ENCODE results near the gene ANO6.
"Not testable (repeated sequence)": the region's sequence is repeated elsewhere in the genome, so short reads cannot be mapped to it uniquely, and the experiment has no call there.

The ANO6 gene

GRCh38 chr12:45368841-45369489 lies 153.1 kb downstream of the ANO6 start:
- in situ Hi-C loops (cut with MboI; ENCODE audit: low pct_unique_long_range_greater_than_20kb, low sequenced_read_pairs, unreplicated experiment) = no loop called here
- DNase-seq (ENCODE audit: low spot score) = no peak
- no peak for TF ChIP-seq CTCF (IDR thresholded peaks at IDR 0.05; ENCODE audit: extremely low read depth, insufficient read depth, missing control alignments)

- no peak for DNase-seq (ENCODE audit: low spot score)
- in situ Hi-C loops (cut with MboI; ENCODE audit: low pct_unique_long_range_greater_than_20kb, low sequenced_read_pairs, unreplicated experiment) = no loop called here
- TF ChIP-seq CTCF (IDR thresholded peaks at IDR 0.05; ENCODE audit: extremely low read depth, insufficient read depth, missing control alignments) = no peak
These were observed 161.9 kb downstream of the ANO6 start for GRCh38 chr12:45377815-45378214.

- no peak for DNase-seq (ENCODE audit: low spot score)
- no peak for TF ChIP-seq CTCF (IDR thresholded peaks at IDR 0.05; ENCODE audit: extremely low read depth, insufficient read depth, missing control alignments)
- in situ Hi-C loops (cut with MboI; ENCODE audit: low pct_unique_long_range_greater_than_20kb, low sequenced_read_pairs, unreplicated experiment) = no loop called here
These were observed 163.4 kb downstream of the ANO6 start for GRCh38 chr12:45379261-45379660.

GRCh38 chr12:45381351-45381750 lies 165.5 kb downstream of the ANO6 start:
- in situ Hi-C loops (cut with MboI; ENCODE audit: low pct_unique_long_range_greater_than_20kb, low sequenced_read_pairs, unreplicated experiment) = no loop called here
- no peak for TF ChIP-seq CTCF (IDR thresholded peaks at IDR 0.05; ENCODE audit: extremely low read depth, insufficient read depth, missing control alignments)
- no peak for DNase-seq (ENCODE audit: low spot score)

- in situ Hi-C loops (cut with MboI; ENCODE audit: low pct_unique_long_range_greater_than_20kb, low sequenced_read_pairs, unreplicated experiment) = no loop called here
- no peak for DNase-seq (ENCODE audit: low spot score)
These were observed 172.7 kb downstream of the ANO6 start for GRCh38 chr12:45388545-45388944.

GRCh38 chr12:45389426-45389825 lies 173.5 kb downstream of the ANO6 start:
- in situ Hi-C loops (cut with MboI; ENCODE audit: low pct_unique_long_range_greater_than_20kb, low sequenced_read_pairs, unreplicated experiment) = no loop called here
- no peak for TF ChIP-seq CTCF (IDR thresholded peaks at IDR 0.05; ENCODE audit: extremely low read depth, insufficient read depth, missing control alignments)
- DNase-seq (ENCODE audit: low spot score) = no peak

More at GRCh38 chr12:45388545-45388944, 172.7 kb downstream of the ANO6 start:
- peak; percentile 36 for TF ChIP-seq CTCF (IDR thresholded peaks at IDR 0.05; ENCODE audit: extremely low read depth, insufficient read depth, missing control alignments)

- DNase-seq (ENCODE audit: low spot score); in situ Hi-C loops (cut with MboI; ENCODE audit: low pct_unique_long_range_greater_than_20kb, low sequenced_read_pairs, unreplicated experiment): not testable (repeated sequence)
These were observed 181.6 kb downstream of the ANO6 start for GRCh38 chr12:45397499-45397898.

All from GM13977 (cell line).